Mesothelial cell of epicardium (in vitro differentiated cells): ENCODE data around the gene NYAP2. TPM values are rescaled to one million over a fixed set of nuclear protein-coding genes. Genes with fewer than 3 reads are reported as not detected.

Experiments
- DNase-seq, 2 experiments: peaks; one replicate each; pipeline ENCODE4 v3.0.0; 2021; ENCODE audit warnings: low spot score in 2 of 2; ENCODE audit not compliant: unreplicated experiment in 2 of 2
- H3K27ac Mint-ChIP-seq: 2 replicates; pipeline ENCODE4 v1.8.0; 2021; ENCODE audit warnings: mixed read lengths
- H3K27me3 Mint-ChIP-seq: 2 replicates; pipeline ENCODE4 v1.8.0; 2021; ENCODE audit warnings: low read depth, mixed read lengths
- H3K36me3 Mint-ChIP-seq: 2 replicates; pipeline ENCODE4 v1.8.0; 2021; ENCODE audit warnings: mixed read lengths
- H3K4me1 Mint-ChIP-seq: 2 replicates; pipeline ENCODE4 v1.8.0; 2021; ENCODE audit warnings: mixed read lengths
- H3K4me3 Mint-ChIP-seq: 2 replicates; pipeline ENCODE4 v1.8.0; 2021; ENCODE audit warnings: mild to moderate bottlenecking, moderate library complexity, mixed read lengths
- H3K9me3 Mint-ChIP-seq: 2 replicates; pipeline ENCODE4 v1.8.0; 2021; ENCODE audit warnings: mixed read lengths
- total RNA-seq: library from RNA; stranded (reverse); gene quantifications from 3 replicates; pipeline ENCODE4 v1.2.1, GENCODE V29; 2021
- TF ChIP-seq, protein P1 (sequence below): fragments of 200-600 bp; sonication (generic); IDR thresholded peaks from one replicate; pipeline ENCODE4 v1.5.0; 2021; ENCODE audit warnings: antibody characterized with exemption; ENCODE audit not compliant: unreplicated experiment

NYAP2 gene
- total RNA-seq, 1 donor from 2014 or later: not detected

DNA sequence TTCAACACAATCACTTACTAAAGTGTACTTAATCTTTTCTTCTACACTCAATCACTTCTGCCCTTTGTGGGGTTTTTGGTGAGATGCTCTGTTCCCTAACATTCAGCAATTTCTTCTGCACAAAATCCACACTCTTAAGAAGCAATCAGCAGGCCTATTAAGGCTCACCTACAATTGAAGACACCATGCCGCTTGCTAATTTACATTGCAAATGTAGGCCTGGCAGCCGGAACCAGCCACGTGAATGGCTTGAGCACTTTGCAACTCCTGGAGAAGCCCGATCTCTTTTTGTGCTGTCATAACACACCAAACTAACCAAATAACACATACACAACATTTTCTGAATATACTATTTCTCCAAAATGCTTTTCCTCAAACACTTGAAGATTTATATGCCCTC is 66.3 kb downstream of the NYAP2 start:
- Mint-ChIP-seq H3K9me3 (peaks cover 5% of the 10 kb centered on the region), H3K4me1 (peaks cover 30% of the 10 kb centered on the region), H3K27me3 (no peaks in the 10 kb centered on the region), H3K27ac (no peak overlapping the region), H3K4me3 (no peak overlapping the region), H3K36me3 (peaks cover 2% of the 10 kb centered on the region)
- TF ChIP-seq, protein P1, sequence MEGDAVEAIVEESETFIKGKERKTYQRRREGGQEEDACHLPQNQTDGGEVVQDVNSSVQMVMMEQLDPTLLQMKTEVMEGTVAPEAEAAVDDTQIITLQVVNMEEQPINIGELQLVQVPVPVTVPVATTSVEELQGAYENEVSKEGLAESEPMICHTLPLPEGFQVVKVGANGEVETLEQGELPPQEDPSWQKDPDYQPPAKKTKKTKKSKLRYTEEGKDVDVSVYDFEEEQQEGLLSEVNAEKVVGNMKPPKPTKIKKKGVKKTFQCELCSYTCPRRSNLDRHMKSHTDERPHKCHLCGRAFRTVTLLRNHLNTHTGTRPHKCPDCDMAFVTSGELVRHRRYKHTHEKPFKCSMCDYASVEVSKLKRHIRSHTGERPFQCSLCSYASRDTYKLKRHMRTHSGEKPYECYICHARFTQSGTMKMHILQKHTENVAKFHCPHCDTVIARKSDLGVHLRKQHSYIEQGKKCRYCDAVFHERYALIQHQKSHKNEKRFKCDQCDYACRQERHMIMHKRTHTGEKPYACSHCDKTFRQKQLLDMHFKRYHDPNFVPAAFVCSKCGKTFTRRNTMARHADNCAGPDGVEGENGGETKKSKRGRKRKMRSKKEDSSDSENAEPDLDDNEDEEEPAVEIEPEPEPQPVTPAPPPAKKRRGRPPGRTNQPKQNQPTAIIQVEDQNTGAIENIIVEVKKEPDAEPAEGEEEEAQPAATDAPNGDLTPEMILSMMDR: no peak
- DNase-seq: no peak

DNA sequence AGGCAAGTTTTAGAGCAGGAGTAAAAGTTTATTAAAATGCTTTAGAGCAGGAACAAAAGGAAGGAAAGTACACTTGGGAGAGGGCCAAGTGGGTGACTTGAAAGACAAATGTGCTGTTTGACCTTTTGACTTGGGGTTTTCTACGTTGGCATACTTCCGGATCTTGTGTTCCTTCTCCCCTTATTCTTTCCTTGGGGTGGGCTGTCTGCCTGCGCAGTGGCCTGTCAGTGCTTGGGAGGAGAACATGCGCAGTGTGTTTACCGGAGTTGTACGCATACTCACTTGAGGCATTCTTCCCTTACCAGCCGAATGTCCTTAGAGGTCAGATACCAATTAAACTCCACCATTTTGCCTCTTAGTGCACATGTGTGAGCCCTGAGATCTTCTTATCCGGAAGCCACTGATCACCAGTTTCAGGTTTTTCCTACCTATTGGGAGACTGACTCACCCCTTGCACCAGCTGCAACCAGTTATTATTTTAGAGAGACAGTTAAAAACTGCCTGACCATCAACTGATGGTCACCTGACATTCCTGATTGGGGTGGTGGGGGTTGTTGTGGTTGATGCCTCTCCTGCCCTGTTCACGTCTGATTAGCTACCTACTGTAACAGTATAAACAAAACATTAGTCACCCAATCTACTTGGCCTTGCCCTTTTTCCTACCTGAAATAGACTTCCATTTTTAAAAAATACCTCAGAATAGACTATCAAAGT is 67.5 kb downstream of the NYAP2 start:
- H3K27ac Mint-ChIP-seq: peak overlapping the region; percentile 68
- H3K27me3 Mint-ChIP-seq: no peaks in the 10 kb centered on the region
- DNase-seq: no peak
- H3K4me3 Mint-ChIP-seq: no peak overlapping the region
- H3K4me1 Mint-ChIP-seq: peaks cover 37% of the 10 kb centered on the region
- H3K36me3 Mint-ChIP-seq: peaks cover 2% of the 10 kb centered on the region
- TF ChIP-seq, protein P1: no peak
- H3K9me3 Mint-ChIP-seq: peaks cover 5% of the 10 kb centered on the region

DNA sequence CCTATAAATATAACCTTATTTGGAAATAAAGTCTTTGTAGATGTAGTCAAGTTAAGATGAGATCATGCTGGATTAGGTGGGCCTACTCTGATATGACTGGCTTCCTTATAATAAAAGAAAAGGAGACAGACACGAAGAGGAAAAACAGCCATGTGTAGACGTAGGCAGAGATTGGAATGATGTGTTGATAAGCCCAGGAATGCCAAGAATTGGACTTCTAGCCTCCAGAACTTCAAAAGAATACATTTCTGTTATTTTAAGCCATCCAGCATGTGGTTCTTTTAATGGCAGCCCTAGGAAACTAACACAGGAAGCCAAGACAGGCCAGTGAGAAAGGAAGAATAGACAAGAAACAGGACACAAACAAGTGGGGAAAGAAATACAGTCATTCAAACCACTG is 68.6 kb downstream of the NYAP2 start:
- Mint-ChIP-seq H3K9me3 (peaks cover 5% of the 10 kb centered on the region), H3K27me3 (no peaks in the 10 kb centered on the region), H3K36me3 (peaks cover 2% of the 10 kb centered on the region), H3K4me3 (no peak overlapping the region), H3K4me1 (peaks cover 39% of the 10 kb centered on the region), H3K27ac (peak overlapping the region; percentile 27)
- TF ChIP-seq, protein P1: no peak
- no peak for DNase-seq

DNA sequence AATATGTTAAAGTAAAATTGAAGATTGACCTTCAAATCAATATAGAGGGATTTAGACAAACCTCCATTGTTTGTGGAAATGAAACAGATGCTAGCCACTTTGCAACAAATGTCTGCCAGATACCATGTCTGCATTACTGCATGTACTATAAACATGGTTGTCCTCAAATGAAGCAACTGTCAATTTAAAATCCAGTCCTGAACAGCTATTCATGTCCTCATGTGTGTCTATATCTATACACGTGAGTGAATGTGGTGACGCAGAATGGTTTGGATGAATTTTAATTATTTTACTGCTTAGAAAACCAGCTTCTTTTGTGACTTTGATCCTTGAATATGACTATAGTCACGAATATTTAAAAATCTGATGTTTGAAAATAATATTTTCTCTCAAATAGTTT is 71.5 kb downstream of the NYAP2 start:
- Mint-ChIP-seq H3K27me3 (no peaks in the 10 kb centered on the region), H3K4me1 (peaks cover 49% of the 10 kb centered on the region), H3K36me3 (peaks cover 2% of the 10 kb centered on the region), H3K27ac (no peak overlapping the region), H3K4me3 (no peak overlapping the region), H3K9me3 (peaks cover 5% of the 10 kb centered on the region)
- TF ChIP-seq, protein P1: no peak
- DNase-seq: no peak

DNA sequence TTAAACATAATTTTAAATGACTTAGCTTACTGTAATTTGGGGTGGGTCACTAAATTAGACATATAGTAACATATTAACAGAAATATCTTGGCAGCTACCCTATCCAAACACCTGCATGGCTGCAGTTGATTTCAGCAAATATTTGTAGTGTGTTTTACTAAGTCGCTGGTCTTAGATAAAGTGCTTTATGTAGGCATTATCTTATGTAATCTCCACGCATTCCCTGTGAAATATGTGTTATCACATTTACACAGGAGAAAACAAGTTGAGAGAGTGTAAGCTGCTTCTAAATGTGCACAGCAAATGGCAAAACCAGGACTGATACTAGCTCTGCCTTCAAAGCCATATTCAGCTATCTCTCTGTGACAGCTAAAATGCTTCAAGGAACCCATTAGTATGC is 72.0 kb downstream of the NYAP2 start:
- H3K27me3 Mint-ChIP-seq: no peaks in the 10 kb centered on the region
- TF ChIP-seq, protein P1: no peak
- no peak overlapping the region for H3K27ac Mint-ChIP-seq
- DNase-seq: no peak
- peaks cover 2% of the 10 kb centered on the region for H3K36me3 Mint-ChIP-seq
- no peak overlapping the region for H3K4me3 Mint-ChIP-seq
- peaks cover 5% of the 10 kb centered on the region for H3K9me3 Mint-ChIP-seq
- H3K4me1 Mint-ChIP-seq: peaks cover 45% of the 10 kb centered on the region

DNA sequence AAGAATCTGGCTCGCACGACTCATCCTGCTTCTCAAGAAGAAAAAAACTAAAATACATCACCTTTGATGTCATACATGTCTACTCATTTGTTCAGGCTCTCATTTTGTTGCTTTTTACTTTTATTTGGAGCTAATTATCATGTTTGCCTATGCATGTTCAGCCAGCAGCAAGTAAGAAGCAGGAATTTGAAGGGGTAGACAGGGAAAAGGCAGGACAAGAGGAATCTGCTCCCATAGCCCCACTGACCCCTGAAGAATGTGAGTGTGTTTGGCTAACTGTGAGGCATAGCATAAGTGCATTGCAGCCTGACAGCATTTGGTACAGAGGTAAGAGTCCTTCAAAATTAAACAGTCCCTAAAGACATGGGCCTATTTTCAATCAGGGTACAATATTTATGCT is 72.7 kb downstream of the NYAP2 start:
- TF ChIP-seq, protein P1: no peak
- no peaks in the 10 kb centered on the region for H3K27me3 Mint-ChIP-seq
- DNase-seq: no peak
- no peak overlapping the region for H3K27ac Mint-ChIP-seq
- H3K9me3 Mint-ChIP-seq: peaks cover 5% of the 10 kb centered on the region
- peaks cover 2% of the 10 kb centered on the region for H3K36me3 Mint-ChIP-seq
- H3K4me3 Mint-ChIP-seq: no peak overlapping the region
- H3K4me1 Mint-ChIP-seq: peaks cover 38% of the 10 kb centered on the region
